ENCODE results near the gene JADE1. TPM values are rescaled to one million over a fixed set of nuclear protein-coding genes. Genes with fewer than 3 reads are reported as not detected.
A peak's percentile ranks its signal among the peaks of the same experiment; 100 is the strongest.

JADE1 gene
- total and polyA plus RNA-seq, 9 of the 15 experiments (the other 6 are each of a cell fraction or from before 2014, with no cell fraction given), result 8.3 to 37.9 (median 24.4) TPM

- POLR2A ChIA-PET, result interaction anchor here (0.5 to 3.9 kb wide), 8 partner anchors 10 to 338 kb away, joined by 3 to 21 read pairs (median 4); no protein-coding TSS in a partner anchor
- no peak overlapping the region for H3K4me3 ChIP-seq
- H3K9me3 ChIP-seq (replicated peaks; ENCODE audit: control insufficient read depth, insufficient read depth, low read depth, low read length), result no peaks in the 10 kb centered on the region
- BruUV-seq (replicated peaks), result no TSS peak
- peak overlapping the region in 1 of 2 experiments; percentile 26; a peak in 1 of 4 replicates for H3K9ac ChIP-seq (ENCODE audit: insufficient read depth in 1 of 2, low read depth in 2 of 2, low read length in 2 of 2)
- ATAC-seq (no peak), FAIRE-seq (no peak), DNase-seq (ENCODE audit: extremely low read depth in 1 of 4, low spot score in 3 of 4) (no peak)
- in situ Hi-C loops (cut with MboI), result no loop called here
- H3K4me2 ChIP-seq (ENCODE audit: insufficient read depth, low read length), result peak overlapping the region; percentile 2
- peaks cover 31% of the 10 kb centered on the region for H3K36me3 ChIP-seq (ENCODE audit: control insufficient read depth, insufficient read depth, low read length)
- 86% methylated on average over 5 of the region's 5 CpGs for WGBS (ENCODE audit: insufficient coverage, low coverage, missing lambda C conversion rate)
- peaks cover 1% of the 10 kb centered on the region; the same call in 1 of the 2 replicates for H4K20me1 ChIP-seq (replicated peaks; ENCODE audit: control insufficient read depth, insufficient read depth, low read length)
- peaks cover 84% of the 10 kb centered on the region for H3K79me2 ChIP-seq (ENCODE audit: control insufficient read depth, insufficient read depth, low read length)
- CTCF ChIA-PET (ENCODE audit: low intra/inter-chr PET ratio), result no interaction called here
- TF ChIP-seq POLR3A (IDR thresholded peaks at IDR 0.05; ENCODE audit: borderline replicate concordance, extremely low read depth, insufficient read depth, insufficient read length) (no peak), HMBOX1 (IDR thresholded peaks at IDR 0.05) (peak; percentile 53; the same call in 1 of the 2 replicates), SRSF7 (optimal IDR thresholded peaks at IDR 0.05; ENCODE audit: low read depth, low read length) (no peak), HNRNPL (IDR thresholded peaks at IDR 0.05; ENCODE audit: low read depth, low read length) (no peak)
- no peaks in the 10 kb centered on the region for H3K27me3 ChIP-seq (ENCODE audit: control insufficient read depth in 2 of 2, insufficient read depth in 2 of 2, low read length in 2 of 2)
- H3K27ac ChIP-seq (ENCODE audit: extremely low read depth, low read depth, low read length), result peak overlapping the region; percentile 99; the same call in 2 of the 3 replicates
- H3K4me1 ChIP-seq (replicated peaks in 1 of 2; ENCODE audit: control insufficient read depth in 2 of 2, insufficient read depth in 2 of 2, low read length in 2 of 2), result peaks cover 21 to 22% of the 10 kb centered on the region in 2 experiments; a peak in 4 of 5 replicates
- no peaks in the 10 kb centered on the region for H3K9me1 ChIP-seq (ENCODE audit: control insufficient read depth, insufficient read depth, low read length)
- intact Hi-C loops (cut with micrococcal nuclease), result loop anchor here (5.0 kb wide), 3 partner anchors 48 to 527 kb away; partner anchors contain the start of genes C4orf33 and PGRMC2
- H2AFZ ChIP-seq (ENCODE audit: low read depth, low read length), result no peak overlapping the region
Observed at GRCh38 chr4:128813965-128814364, 4.5 kb downstream of the JADE1 start.

Measured in K562 (cell line).